Testis (tissue), 3 donors: Measurements from ENCODE around the gene ZNF516. TPM values are rescaled to one million over a fixed set of nuclear protein-coding genes. Genes with fewer than 3 reads are reported as not detected.

ENCODE experiments used
- DNase-seq: peaks from one replicate; pipeline ENCODE4 v3.0.0-alpha.2; 2019
- H3K27ac ChIP-seq, 2 donors: fragments of 200-600 bp; sonication (generic); one replicate each; pipeline ENCODE4 v1.5.1; 2019
- H3K27me3 ChIP-seq: fragments of 200-600 bp; sonication (generic); one replicate; pipeline ENCODE4 v1.5.1; 2019
- H3K36me3 ChIP-seq: fragments of 200-600 bp; sonication (generic); one replicate; pipeline ENCODE4 v1.5.1; 2017; ENCODE audit warnings: low read depth; ENCODE audit errors: missing control alignments
- H3K4me1 ChIP-seq: fragments of 200-600 bp; sonication (generic); one replicate; pipeline ENCODE4 v1.5.1; 2019
- H3K4me3 ChIP-seq, 2 donors: fragments of 200-600 bp; sonication (generic); one replicate each; pipeline ENCODE4 v1.5.1; 2017 to 2019
- H3K9me3 ChIP-seq: fragments of 200-600 bp; sonication (generic); one replicate; pipeline ENCODE4 v1.5.1; 2017
- POLR2A ChIP-seq: fragments of 450-650 bp; IDR thresholded peaks from one replicate; pipeline ENCODE4 v1.6.1; 2017; ENCODE audit warnings: antibody characterized with exemption, mild to moderate bottlenecking, moderate library complexity
- WGBS, 2 donors: methylation state at CpG; one replicate each; pipeline ENCODE4 v1.1.5; 2018; 5-methylcytosine and 5-hydroxymethylcytosine counted together
- intact Hi-C: fragments of 100-400 bp; cut with DNase I; formaldehyde crosslinking; loops from one replicate; pipeline ENCODE4 v1.15.1; 2023; ENCODE audit warnings: low total_unique reads
- polyA plus RNA-seq: library from polyadenylated mRNA; stranded (reverse); fragments of 350-450 nt; fragmentation: Illumina TruSeq; extraction: RNeasy Lipid Tissue Mini Kit (QIAGEN cat#74804); gene quantifications from one replicate; pipeline ENCODE4 v1.2.3, GENCODE V29; 2014; ENCODE audit warnings: low read depth, low replicate concordance; ENCODE audit not compliant: insufficient read depth
- total RNA-seq, 2 donors: library from RNA; depleted of rRNA; stranded (reverse); fragments of >200 nt; gene quantifications; one replicate each; pipeline ENCODE4 v1.2.3, GENCODE V29; 2016
- TF ChIP-seq, protein P1 (sequence below), 3 experiments: fragments of 450-650 bp in 2 of 3; fragments of 200-600 bp in 1 of 3; sonication (generic) in 1 of 3; IDR thresholded peaks; one replicate each; pipeline ENCODE4 v1.5.1; 2016 to 2019; ENCODE audit warnings: antibody characterized with exemption in 3 of 3, mild to moderate bottlenecking in 2 of 3, moderate library complexity in 1 of 3

The ZNF516 gene
- total and polyA plus RNA-seq, 3 donors from 2014 or later: 79.0 to 212 (median 189) TPM

GRCh38 chr18:76402026-76402990 is 92.7 kb downstream of the ZNF516 start:
- intact Hi-C loops: loop anchor here (10.0 kb wide), 1 partner anchor 302 kb away; no protein-coding TSS in a partner anchor
- DNase-seq: no peak

GRCh38 chr18:76401498-76401897 is 93.5 kb downstream of the ZNF516 start:
- Histone ChIP-seq H3K36me3 (no peaks in the 10 kb centered on the region), H3K9me3 (no peaks in the 10 kb centered on the region), H3K27me3 (no peaks in the 10 kb centered on the region), H3K4me3 (no peak overlapping the region), H3K27ac (no peak overlapping the region), H3K4me1 (peaks cover 15% of the 10 kb centered on the region)
- TF ChIP-seq, protein P1, sequence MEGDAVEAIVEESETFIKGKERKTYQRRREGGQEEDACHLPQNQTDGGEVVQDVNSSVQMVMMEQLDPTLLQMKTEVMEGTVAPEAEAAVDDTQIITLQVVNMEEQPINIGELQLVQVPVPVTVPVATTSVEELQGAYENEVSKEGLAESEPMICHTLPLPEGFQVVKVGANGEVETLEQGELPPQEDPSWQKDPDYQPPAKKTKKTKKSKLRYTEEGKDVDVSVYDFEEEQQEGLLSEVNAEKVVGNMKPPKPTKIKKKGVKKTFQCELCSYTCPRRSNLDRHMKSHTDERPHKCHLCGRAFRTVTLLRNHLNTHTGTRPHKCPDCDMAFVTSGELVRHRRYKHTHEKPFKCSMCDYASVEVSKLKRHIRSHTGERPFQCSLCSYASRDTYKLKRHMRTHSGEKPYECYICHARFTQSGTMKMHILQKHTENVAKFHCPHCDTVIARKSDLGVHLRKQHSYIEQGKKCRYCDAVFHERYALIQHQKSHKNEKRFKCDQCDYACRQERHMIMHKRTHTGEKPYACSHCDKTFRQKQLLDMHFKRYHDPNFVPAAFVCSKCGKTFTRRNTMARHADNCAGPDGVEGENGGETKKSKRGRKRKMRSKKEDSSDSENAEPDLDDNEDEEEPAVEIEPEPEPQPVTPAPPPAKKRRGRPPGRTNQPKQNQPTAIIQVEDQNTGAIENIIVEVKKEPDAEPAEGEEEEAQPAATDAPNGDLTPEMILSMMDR (IDR thresholded peaks at IDR 0.05): no peak
- TF ChIP-seq POLR2A: no peak
- intact Hi-C loops: loop anchor here (10.0 kb wide), 1 partner anchor 303 kb away; no protein-coding TSS in a partner anchor
- 42 to 54% methylated on average over 25 of the region's 25 CpGs for WGBS, 2 donors
- DNase-seq: no peak

More at GRCh38 chr18:76402026-76402990, 92.7 kb downstream of the ZNF516 start:
- Histone ChIP-seq H3K4me1 (peaks cover 21% of the 10 kb centered on the region), H3K27ac (no peak overlapping the region), H3K9me3 (no peaks in the 10 kb centered on the region), H3K4me3 (no peak overlapping the region), H3K27me3 (no peaks in the 10 kb centered on the region), H3K36me3 (no peaks in the 10 kb centered on the region)
- TF ChIP-seq, protein P1 (IDR thresholded peaks at IDR 0.05): no peak
- TF ChIP-seq POLR2A: no peak
- WGBS, 2 donors: 79 to 83% methylated on average over 29 to 43 of the region's 43 CpGs

- 78 to 85% methylated on average over 14 of the region's 14 CpGs for WGBS, 2 donors
- Histone ChIP-seq H3K9me3 (no peaks in the 10 kb centered on the region), H3K36me3 (no peaks in the 10 kb centered on the region), H3K4me1 (peaks cover 7% of the 10 kb centered on the region), H3K27ac (peak overlapping the region in 1 of 2 donors; percentile 15), H3K4me3 (no peak overlapping the region), H3K27me3 (no peaks in the 10 kb centered on the region)
- TF ChIP-seq, protein P1 (IDR thresholded peaks at IDR 0.05): no peak
- TF ChIP-seq POLR2A: no peak
- intact Hi-C loops: loop anchor here (10.0 kb wide), 1 partner anchor 305 kb away; no protein-coding TSS in a partner anchor
- DNase-seq: no peak
Observed at GRCh38 chr18:76399613-76400391, 95.2 kb downstream of the ZNF516 start.

DNA sequence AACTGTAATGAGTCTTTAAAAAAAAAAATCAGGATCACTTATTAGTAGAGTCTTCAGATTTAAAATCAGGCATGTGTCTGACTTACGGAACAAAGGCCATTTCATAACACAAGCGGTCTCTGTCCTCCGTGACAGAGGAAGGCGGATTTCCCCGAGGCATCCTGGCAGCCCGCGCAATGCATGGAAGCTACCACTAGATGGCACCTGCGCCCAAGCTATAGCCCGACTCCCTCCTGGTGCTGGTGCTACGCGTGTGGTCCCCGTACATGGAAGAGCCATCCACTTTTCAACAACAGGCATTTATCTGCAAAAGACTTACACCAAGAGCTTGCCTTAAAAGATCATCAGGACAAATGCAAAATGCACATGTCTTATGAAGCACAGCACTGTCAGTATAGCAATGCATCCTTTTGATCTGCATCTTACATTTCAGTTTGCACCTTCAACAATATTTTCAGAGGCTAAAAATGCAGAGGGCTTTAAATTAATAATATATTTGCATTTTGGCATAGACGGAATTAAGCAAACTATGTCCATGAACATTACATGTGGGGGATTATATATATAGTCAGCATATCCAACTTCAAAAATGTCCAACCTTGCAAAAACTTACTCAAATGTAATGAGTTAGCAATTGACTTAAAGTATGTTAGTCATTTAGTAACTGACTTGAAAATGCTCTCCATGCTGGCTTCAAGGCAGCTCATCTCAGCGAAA is 96.0 kb downstream of the ZNF516 start:
- intact Hi-C loops: no loop called here
- H3K27me3 ChIP-seq: no peaks in the 10 kb centered on the region
- H3K27ac ChIP-seq: peak overlapping the region in 1 of 2 donors; percentile 44
- H3K4me3 ChIP-seq: no peak overlapping the region
- H3K36me3 ChIP-seq: no peaks in the 10 kb centered on the region
- H3K4me1 ChIP-seq: peaks cover 7% of the 10 kb centered on the region
- TF ChIP-seq, protein P1 (IDR thresholded peaks at IDR 0.05): peak; percentile 94 to 97 (median 95)
- no peak for TF ChIP-seq POLR2A
- DNase-seq: peak; percentile 94
- H3K9me3 ChIP-seq: no peaks in the 10 kb centered on the region
- WGBS, 2 donors: 32 to 41% methylated on average over 14 of the region's 14 CpGs
